ENCODE data around the gene GPM6B. TPM values are rescaled to one million over a fixed set of nuclear protein-coding genes. Genes with fewer than 3 reads are reported as not detected.

The GPM6B gene
- total and polyA plus RNA-seq, 2 of the 4 experiments (the other 2 are of a cell fraction): 4.2 to 5.9 TPM

DNA sequence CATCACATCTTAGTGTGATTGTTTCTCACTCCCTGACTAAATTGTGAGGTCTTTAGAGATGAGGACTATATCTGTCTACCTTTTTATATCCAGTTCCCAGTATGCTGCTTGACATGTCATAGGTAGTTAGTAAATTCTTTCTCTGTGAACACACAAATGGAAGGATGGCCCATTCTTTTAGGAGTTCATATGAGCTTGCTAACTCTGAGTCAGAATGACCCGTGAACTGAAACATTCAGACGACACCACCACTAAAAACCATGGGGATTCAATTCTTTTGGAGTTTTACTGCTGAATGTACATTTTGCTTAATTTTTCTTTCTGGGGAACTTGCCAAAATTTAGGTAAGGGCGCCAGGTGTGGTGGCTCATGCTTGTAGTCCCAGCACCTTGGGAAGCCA lies 68.4 kb downstream of the GPM6B start:
- Histone ChIP-seq H2AK5ac (ENCODE audit: low read depth, low read length) (no peak overlapping the region), H3K27me3 (ENCODE audit: control insufficient read depth, insufficient read depth, low read length) (no peaks in the 10 kb centered on the region), H4K5ac (ENCODE audit: low read depth, low read length) (no peak overlapping the region), H3K79me1 (ENCODE audit: low read depth in 1 of 2, low read length in 2 of 2) (no peaks in the 10 kb centered on the region), H2BK5ac (ENCODE audit: low read depth, low read length, poor library complexity, severe bottlenecking) (no peak overlapping the region), H2AK9ac (replicated peaks; ENCODE audit: low read depth, low read length, poor library complexity) (no peak overlapping the region), H3K9me3 (ENCODE audit: control insufficient read depth, insufficient read depth, low read length) (no peaks in the 10 kb centered on the region), H2BK120ac (ENCODE audit: low read depth, low read length) (no peak overlapping the region), H3K4me1 (ENCODE audit: control insufficient read depth, insufficient read depth, low read length) (peaks cover 2% of the 10 kb centered on the region), H3K14ac (replicated peaks; ENCODE audit: low read depth, low read length) (no peak overlapping the region), H4K8ac (ENCODE audit: low read depth in 2 of 2, low read length in 2 of 2) (no peak overlapping the region), H3K9ac (ENCODE audit: low read depth, low read length) (no peak overlapping the region), H4K20me1 (ENCODE audit: insufficient read depth, low read length) (no peaks in the 10 kb centered on the region), H3K18ac (ENCODE audit: low read depth, low read length) (no peak overlapping the region), H3K56ac (ENCODE audit: extremely low read depth, insufficient read depth, low read length) (no peak overlapping the region), H2BK20ac (ENCODE audit: low read depth, low read length) (no peak overlapping the region), H4K91ac (ENCODE audit: insufficient read depth, low read depth, low read length) (no peak overlapping the region), H3K4me2 (ENCODE audit: low read depth, low read length) (no peak overlapping the region), H3K9me1 (ENCODE audit: insufficient read depth, low read length) (no peaks in the 10 kb centered on the region), H3K4ac (ENCODE audit: low read depth, low read length) (no peak overlapping the region), H3K27ac (ENCODE audit: insufficient read depth, low read length) (no peak overlapping the region), H3K36me3 (ENCODE audit: control insufficient read depth, insufficient read depth, low read length) (peaks cover 2% of the 10 kb centered on the region), H2BK15ac (ENCODE audit: low read depth, low read length) (no peak overlapping the region), H2AFZ (replicated peaks; ENCODE audit: low read length, poor library complexity) (no peak overlapping the region), H3K23ac (ENCODE audit: low read depth, low read length) (no peak overlapping the region), H3K4me3 (ENCODE audit: insufficient read depth, low read depth, low read length) (no peak overlapping the region)
- CTCF ChIA-PET: no interaction called here
- BruUV-seq (replicated peaks): no TSS peak
- no CpG with 5 or more reads among the region's 3 CpGs for WGBS, 2 experiments (ENCODE audit: extremely low coverage in 2 of 2, insufficient read length in 1 of 2)
- dilution Hi-C loops (cut with HindIII; ENCODE audit: low sequenced_read_pairs, unreplicated experiment) (no loop called here), in situ Hi-C loops (cut with MboI; ENCODE audit: low sequenced_read_pairs) (loop anchor here (5.0 to 25.0 kb wide), 3 partner anchors 91 to 786 kb away; no protein-coding TSS in a partner anchor), intact Hi-C loops (cut with micrococcal nuclease) (loop anchor here (1.0 to 10.0 kb wide), 3 partner anchors 90 to 934 kb away; no protein-coding TSS in a partner anchor)
- TF ChIP-seq RFX5 (IDR thresholded peaks at IDR 0.05; ENCODE audit: low read depth, low read length): no peak
- TF ChIP-seq POLR2A (IDR thresholded peaks at IDR 0.05; ENCODE audit: low read depth, low read length): no peak
- no peak for TF ChIP-seq CEBPB (IDR thresholded peaks at IDR 0.05; ENCODE audit: low read depth, low read length)
- TF ChIP-seq, protein P1, sequence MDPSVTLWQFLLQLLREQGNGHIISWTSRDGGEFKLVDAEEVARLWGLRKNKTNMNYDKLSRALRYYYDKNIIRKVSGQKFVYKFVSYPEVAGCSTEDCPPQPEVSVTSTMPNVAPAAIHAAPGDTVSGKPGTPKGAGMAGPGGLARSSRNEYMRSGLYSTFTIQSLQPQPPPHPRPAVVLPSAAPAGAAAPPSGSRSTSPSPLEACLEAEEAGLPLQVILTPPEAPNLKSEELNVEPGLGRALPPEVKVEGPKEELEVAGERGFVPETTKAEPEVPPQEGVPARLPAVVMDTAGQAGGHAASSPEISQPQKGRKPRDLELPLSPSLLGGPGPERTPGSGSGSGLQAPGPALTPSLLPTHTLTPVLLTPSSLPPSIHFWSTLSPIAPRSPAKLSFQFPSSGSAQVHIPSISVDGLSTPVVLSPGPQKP (IDR thresholded peaks at IDR 0.05; ENCODE audit: borderline replicate concordance, low read depth, low read length): no peak
- no peak for TF ChIP-seq RAD21 (IDR thresholded peaks at IDR 0.05; ENCODE audit: low read length)
- no peak for TF ChIP-seq NFE2L2 (IDR thresholded peaks at IDR 0.05; ENCODE audit: low read depth, low read length)
- no peak for TF ChIP-seq MAFK (IDR thresholded peaks at IDR 0.05; ENCODE audit: low read depth, low read length)
- POLR2A ChIA-PET (ENCODE audit: unreplicated experiment): no interaction called here
- DNase-seq: peak; percentile 64
- no peak for ATAC-seq (ENCODE audit: low read depth)

Measured in IMR-90 (cell line).